HuH-7 (cell line): Measurements from ENCODE around the gene WWC2.
"Not testable (repeated sequence)": the region's sequence is repeated elsewhere in the genome, so short reads cannot be mapped to it uniquely, and the experiment has no call there.

Source experiments
- DNase-seq: peaks from one replicate; pipeline ENCODE4 v3.0.0; 2011; ENCODE audit warnings: low spot score

Gene WWC2

DNA sequence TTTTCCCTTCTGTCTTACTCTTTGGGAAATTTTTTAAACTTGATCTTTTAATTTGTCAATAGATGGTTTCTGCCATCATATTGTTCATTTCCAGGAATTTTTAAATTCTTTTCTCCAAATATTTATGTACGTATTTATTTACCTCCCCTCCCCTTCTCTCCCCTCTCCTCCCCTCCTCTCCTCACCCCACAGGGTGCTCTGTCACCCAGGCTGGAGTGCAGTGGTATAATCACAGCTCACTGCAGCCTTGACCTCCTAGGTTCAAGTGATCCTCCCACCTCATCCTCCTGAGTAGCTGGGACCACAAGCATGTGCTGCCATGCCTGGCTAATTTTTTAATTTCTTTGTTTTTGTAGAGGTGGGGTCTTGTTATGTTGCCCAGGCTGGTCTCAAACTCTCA lies 73.8 kb downstream of the WWC2 start:
- DNase-seq, result no peak

DNA sequence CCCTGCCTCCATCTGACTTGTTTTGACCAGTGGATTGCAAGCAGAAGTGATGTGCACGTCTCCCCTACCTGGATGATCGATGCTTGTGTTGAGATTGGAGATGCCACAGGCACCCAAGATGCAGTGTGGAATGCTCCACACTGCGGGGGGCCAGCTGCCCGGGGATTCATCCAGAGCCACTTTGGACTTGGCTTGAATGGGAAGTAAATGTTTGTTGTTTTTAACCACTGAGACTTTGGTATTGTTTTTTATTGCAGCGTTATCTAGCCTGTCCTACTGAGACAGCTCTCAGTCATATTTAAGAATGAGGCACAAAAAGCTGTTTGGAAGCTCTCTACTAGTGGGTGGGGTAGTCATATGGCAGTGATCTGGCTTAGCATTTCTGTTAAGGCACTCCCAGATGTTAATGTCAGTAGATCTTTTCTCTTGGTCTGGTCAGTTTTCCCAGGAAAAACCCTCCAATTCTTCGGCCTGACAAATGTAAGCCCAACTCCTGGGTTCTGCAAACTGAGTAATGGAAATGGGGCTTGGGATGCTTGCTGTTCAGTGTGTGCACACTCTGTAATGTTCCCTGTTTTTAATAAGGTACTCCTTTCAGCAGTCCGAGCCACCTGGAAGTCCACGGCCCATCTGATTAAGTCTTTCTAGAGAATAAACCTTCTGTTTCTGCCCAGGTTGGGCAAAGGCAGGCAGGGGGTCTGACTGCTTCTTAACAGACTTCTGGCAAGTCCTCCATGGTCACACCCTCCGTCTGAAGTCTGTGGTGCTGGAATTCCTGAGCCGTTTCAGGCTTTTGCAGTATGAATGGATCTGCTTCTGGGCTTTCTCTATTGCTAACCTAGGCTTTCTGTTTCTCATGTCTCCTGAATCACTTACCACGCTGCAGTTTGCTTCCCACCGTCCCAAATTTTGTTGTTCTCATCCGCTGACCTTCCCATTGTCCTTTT lies 74.8 kb downstream of the WWC2 start:
- no peak for DNase-seq

DNA sequence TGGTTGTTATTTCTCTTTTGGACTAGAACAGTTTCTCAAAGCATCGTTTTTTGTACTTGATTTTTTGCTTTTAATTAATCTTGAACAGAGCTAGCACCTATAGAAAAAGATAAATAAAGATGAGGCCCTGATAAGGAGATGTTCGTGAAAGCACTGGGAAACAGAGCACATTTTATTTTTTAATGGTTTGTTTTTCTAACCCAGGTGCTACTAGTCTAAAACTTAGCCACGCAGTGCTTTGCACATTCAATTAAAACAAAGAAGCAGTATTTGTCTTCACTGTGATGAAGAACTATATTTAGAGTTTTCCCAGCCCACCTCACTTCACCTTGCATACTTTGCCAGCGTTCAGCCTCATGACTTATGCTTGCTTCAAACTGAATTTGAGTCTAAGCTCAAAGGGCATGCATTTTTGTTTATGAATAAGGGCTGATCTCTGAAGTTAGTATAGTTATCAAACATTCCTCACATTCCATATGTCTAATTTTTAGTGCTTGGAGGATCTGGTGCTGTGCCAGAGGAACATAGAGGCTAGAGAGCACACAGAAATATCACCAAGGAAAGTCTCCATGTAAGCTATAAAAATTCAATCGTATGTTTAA lies 76.7 kb downstream of the WWC2 start:
- DNase-seq, result no peak

DNA sequence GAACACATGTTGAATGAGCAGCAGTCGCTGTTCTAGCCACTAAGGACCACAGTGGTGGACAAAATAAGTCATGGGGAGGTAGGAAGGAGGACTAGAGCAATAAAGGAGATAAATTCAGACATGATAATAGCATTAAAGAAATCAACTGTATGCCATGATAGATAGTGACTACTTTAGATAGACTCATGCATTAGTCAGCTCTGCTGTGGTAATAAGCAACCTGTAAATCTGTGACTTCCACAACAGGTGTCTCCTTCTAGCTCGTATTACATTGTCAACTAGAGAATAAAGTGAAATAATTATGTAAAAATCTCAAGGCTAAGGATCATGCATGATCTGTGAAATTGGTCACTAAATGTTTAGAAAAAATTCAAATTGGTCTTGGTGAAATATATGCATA lies 77.9 kb downstream of the WWC2 start:
- no peak for DNase-seq

DNA sequence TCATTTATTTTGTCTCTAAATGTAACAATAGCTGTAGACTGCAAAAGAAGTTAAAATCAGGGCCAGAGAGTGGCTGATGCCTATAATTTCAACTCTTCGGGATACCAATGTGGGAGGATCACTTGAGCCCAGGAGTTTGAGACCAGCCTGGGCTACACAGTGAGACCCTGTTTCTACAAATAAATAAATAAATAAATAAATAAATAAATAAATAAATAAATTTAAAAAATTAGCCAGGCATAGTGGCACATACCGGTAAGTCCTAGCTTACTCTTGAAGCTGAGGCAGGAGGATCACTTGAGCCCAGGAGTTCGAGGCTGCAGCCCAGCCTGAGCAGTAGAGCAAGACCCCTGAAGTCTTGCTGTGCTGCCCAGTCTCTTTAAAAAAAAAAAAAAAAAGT lies 79.1 kb downstream of the WWC2 start:
- DNase-seq, result no peak

DNA sequence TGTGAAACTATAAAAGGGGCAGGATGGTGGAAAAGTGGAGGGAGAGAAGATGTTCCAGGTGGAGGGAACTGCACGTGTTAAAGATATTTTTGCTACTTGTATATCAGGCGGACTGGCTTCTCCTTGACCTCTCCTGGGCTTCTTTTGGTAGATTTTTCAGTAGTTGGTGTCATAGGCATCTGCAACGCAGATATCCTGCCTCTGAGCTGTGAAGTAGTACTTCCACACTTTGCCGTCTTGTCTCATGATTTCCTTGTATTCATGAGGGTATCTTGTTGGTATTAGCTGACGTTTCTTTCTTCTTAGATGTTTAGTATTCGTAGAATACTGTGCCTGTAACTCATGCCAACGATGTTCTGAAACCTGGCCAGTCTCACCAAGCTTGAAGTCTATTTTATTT lies 81.0 kb downstream of the WWC2 start:
- no peak for DNase-seq

DNA sequence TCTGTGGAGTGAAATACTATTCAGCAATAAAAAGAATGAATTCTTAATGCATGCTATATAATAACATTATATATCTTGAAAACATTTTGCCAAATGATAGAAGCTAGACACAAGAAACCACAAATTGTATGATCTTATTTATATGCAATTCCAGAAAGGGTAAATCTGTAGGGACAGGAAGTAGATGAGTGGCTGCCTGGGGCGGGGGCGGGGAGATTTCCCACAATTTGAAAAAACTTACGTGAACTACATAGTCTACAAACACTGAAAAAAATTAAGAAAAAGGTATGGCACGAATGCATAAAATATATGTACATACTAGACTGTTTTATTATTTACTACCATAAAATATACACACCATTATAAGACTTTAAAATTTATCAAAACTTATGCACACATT lies 81.6 kb downstream of the WWC2 start:
- DNase-seq, result no peak

DNA sequence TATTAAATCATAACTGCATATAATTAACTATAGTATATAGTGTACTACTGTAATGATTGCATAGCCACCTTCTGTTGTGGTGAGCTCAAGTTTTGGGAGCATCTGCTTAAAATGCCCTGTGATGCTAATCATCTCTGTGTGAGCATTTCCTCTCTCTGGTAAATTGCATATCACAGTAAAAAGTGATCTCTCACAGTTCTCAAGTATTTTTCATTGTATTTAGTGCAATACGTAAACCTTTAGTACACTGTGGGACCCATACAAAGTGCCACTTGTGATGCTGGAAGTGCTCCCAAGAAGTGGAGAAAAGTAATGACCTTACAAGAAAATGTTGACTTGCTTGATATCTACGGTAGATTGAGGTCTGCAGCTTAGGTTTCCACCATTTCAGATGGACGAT lies 82.0 kb downstream of the WWC2 start:
- no peak for DNase-seq

DNA sequence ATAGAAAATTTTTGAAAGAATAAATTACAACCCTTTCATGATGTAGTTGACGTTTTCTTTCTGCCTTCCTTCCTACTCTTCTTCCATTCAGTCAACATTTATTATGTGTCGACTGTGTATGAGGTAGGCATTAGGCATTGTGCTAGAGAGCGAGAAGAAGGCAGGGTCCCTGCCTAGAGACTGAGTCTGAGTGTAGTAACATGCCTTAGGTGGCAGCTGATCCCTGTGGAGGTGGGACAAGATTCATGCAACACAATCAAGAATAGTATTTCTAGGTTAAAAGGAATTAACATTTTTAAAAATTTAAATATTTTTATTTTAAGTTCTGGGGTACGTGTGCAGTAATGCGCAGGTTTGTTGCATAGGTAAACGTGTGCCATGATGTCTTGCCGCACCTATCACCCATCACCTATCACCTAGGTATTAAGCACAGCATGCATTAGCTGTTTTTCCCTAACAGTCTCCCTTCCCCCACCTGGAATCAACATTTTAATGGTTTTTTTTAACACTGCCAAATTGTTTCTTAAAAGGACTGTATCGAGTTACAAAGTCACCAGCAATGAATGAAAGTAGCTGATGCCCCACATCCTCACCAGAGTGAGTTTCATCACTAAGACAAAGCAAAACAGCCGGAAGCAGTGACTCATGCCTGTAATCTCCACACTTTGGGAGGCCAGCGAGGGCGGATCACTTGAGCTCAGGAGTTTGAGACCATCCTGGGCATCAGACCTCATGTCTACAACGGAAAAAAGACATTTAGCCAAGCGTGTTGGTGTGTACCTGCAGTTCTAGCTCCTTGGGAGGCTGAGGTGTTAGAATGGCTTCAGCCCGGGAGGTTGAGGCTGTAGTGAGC lies 84.0 kb downstream of the WWC2 start:
- DNase-seq, result no peak

DNA sequence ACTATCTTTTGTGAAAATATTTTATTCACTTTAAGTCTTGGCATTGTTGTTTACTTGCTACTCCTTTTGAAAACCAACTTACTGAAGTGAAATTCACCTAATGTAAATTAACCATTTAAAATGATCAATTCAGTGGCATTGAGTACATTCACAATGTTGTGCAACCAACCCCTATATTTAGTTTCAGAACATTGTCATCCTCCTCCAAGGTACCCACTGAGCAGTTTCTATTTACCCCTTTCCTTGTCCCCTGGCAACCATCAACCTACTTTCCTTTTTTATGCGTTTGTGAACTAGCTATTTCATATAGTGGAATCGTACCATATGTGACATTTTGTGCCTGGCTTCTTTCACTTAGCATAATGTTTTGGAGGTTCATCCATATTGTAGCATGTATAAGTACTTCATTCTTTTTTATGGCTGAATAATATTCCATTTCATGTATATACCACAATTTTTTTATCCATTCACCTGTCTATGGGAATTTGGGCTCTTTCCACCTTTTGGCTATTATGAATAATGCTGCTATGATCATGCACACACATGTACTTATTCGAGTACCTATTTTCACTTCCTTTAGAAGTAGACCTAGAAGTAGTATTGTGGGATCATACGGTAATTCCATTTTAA lies 85.0 kb downstream of the WWC2 start:
- DNase-seq, result no peak

DNA sequence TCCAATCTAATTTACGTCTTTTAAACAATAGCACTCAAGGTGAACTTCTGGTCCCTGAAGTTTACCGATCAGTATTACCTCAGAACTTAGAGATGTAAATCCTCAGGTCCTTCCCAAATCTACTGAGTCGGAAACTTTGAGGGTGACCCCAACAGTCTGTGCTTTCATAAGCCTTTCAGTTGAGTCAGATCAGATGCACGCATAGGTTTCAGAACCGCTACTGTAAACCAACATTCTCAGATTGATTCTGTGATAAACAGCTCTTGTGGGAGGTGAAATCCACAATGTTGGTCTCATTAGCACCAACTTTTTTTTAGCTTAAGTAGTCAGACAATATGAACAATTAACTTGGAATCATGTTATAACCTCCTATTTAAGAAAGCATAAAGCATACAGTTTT lies 86.0 kb downstream of the WWC2 start:
- DNase-seq, result no peak

DNA sequence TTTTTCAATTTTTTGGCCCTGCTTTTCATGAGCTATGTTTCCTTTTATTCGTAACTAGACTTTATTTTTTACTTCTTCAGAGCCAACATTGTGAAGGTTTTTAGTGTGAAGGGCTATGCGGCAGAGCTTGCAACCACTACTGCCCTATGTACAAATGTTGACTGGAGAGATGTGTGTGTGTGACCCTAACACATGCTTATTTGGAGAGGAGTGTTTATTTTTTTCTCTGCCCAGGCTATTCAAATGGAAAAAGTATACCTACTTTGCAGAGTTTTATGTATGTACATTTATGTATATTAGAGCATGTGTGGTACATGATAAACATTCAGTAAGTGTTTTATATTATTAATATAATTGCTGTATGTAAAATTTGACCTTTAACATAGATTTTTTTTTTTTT lies 86.5 kb downstream of the WWC2 start:
- no peak for DNase-seq

DNA sequence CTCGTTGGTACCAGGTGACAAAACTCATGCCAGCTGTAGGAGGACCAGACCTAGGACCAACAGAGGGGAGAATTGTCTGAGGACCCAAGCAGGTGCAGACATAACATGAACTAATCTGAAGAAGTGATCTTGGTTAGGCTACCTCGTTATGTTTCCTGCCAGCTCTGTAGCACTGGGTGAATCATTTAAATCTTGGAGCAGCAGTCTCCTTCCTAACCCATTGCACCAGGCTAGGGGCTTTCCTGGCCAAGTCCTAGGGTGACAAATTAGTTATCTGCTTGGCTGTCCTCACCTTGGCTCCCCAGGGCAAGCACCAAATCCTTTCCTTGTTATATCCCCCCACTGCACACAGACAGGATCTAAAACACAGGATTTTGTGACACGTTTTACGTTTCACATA lies 87.8 kb downstream of the WWC2 start:
- no peak for DNase-seq

DNA sequence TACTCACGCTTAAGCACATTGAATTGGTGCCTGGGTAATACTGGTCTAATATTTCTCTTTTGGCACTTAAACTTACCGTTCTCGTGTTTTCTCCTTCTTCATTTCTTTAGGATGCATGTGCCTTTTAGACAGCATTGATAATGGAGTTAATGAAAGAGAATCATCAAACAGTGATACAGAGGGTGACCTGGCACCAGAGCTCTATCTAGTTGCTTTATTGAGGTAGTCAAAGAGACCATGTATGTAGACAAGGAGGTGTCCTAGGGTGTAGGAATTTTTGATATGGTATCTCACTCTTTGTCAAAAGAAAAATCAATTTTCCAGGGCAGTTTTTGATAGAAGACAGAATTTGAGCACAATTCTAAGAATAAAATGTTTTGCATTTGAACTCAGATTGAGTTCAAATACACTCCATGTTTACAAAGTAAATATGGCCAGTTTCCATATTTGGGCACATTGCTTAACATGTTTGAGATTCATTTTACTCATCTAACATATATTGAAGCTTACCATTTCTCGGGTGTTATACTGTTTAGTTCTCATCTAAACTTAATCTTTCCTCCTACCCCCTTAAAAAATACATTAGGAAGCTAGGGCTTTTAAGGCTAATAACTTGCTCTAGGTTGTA lies 92.0 kb downstream of the WWC2 start:
- no peak for DNase-seq

DNA sequence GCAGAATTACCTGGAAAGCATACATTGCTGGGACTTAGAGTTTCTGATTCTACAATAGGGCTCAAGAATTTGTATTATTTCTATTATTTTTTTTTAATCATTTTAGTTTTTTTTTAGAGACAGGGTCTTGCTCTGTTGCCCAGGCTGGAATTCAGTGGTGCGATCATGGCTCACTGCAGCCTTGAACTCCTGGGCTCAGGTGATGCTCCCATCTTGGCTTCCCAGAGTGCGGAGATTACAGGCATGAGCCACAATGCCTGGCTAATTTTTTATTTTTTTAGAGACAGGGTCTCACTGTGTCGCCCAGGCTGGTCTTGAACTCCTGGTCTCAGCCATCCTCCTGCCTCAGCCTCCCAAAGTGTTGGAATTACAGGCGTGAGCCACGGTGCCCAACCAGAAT lies 92.6 kb downstream of the WWC2 start:
- DNase-seq, result no peak

DNA sequence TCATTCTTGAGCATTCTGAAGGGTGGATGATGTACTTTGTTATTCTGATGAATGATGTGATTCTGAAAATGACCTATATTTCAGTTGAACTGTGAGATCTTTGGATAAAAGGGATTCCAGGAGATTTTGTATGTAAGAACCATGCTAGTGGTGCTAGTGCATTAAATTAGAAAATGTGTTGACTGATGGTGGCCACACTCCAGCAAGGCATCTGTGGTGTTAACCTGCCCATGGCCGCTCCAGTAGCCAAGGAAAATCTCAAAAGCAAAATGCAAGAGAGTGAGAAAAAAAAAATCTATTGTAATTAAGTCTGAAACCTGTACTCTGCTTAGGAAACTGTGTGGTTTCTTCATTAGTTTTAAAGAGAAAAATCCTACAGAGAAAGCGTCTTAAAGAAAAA lies 93.5 kb downstream of the WWC2 start:
- DNase-seq, result no peak

DNA sequence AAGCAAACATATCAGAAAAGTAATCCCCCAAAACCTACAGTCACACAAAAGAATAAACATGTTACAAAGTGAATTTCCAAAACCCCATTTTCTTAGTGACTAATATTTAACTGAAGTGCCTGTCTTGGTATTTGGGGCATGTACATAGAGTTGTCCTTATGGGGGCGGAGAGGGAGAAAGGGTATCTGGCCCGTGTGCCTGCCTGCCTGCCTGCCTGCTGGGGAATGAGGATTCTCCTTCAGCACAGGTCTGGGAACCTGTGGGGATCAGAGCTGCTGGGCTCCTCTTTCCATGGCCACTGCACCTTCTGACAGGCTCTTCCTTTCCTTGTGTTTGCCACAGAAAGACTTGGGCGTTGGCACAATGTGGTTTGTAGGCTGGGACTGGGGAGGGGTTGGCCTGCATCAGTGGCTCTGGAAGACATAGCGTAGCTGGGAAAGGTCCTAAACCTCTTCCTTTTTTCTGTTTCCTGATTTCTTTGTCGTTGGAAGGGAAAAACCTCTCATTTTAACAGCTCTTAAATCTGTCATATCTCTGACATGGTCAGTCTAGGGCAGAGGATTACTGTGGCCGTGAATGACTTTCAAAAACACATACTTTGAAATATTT lies 94.8 kb downstream of the WWC2 start:
- not testable (repeated sequence) for DNase-seq

DNA sequence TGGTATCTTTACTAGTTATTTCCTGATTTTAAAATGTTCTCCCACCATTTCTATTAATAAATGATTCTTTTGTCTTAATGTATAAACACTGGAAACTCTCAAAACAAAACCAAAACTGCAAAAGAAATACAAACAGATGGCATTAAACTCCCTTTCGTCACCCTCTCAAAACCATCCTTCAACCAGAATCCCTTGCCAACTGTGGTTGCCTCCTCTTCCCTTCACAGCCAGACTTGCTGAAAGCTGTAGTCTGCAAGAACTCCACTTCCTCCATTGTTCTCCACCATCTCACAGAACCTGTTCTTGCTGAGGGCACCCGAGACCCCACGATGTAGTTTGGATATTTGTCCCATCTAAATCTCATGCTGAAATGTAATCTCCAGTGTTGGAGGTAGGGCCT lies 96.5 kb downstream of the WWC2 start:
- DNase-seq, result no peak

DNA sequence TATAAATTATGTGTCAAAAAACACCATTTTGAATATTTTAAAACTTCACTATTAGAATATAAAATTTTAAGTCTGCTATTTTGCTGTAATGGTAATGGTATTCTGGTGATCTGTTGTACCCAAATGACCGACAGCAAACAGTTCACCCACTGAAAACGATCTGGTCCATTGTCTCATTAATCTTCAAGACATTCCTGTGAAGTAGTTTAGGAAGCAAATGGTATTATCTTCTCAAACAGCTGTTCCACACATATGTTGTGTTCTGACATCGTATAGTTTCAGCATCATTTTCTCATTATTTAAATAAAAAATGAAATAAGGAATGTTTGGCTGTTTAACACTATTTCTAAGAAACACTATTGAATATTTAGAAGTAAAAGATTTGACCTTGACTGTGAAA lies 98.1 kb downstream of the WWC2 start:
- DNase-seq, result no peak

DNA sequence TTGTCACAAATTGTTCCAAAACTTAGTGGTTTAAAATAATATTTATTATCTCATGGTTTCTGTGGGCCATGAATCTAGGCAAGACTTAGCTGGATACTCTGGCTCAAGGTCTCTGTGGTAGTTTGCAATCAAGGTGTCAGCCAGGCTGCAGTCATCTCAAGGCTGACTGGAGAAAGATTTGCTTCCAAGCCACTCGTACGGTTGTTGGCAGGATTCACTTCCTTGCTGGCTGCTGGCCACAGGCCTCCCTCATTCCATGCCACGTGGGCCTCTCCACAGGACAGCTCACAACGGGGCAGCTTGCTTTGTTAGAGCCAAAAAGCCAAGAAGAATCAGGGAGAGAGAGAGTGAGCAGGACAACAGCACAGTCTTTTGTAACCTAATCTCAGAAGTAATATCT lies 101.4 kb downstream of the WWC2 start:
- no peak for DNase-seq

DNA sequence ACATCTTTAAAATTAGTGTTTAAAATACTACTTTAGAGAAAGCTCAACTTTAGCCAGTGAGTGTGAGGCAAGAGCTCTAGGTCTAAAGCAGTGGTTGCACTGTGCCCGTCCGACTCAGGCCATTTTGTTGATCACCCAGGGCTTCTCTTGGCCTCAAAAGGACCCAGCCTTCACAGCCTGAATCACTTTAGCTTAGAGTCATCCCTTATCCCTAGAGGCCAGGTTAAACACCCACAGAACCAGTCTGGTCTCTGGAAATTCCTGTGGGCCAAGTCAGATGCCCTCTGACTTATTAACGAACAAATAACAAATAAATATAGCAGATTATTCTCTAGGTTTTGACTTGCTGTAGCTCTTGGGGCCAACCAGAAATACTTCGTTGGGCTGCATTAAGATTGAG lies 102.3 kb downstream of the WWC2 start:
- no peak for DNase-seq

DNA sequence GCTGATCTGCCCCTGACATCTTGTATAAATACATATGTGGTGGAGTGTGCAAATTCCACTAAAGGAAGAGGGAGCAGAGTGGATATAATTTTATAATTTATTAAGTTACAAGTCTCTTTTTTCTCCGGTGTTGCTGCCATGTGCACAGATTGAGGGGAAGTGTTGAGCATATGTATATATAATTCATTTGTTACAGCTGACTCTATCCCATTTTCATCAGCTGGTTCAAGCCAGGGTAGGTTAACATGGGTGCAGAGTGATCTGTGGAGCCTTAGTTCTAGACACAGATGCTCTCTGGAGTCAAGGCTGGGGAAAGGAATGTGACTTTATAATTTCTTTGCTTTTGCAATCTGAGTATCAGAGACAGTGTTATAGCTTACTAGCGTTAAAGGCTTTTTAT lies 103.5 kb downstream of the WWC2 start:
- no peak for DNase-seq
